Neural cell (in vitro differentiated cells): Measurements from ENCODE around the gene KCNK18.

ENCODE experiments used
- CTCF ChIP-seq: fragments of 450-650 bp; IDR thresholded peaks from 2 replicates; pipeline ENCODE4 v1.5.1; 2014; ENCODE audit warnings: antibody characterized with exemption, mild to moderate bottlenecking, moderate library complexity; ENCODE audit not compliant: poor library complexity, severe bottlenecking
- EP300 ChIP-seq: fragments of 450-650 bp; conservative IDR thresholded peaks from 2 replicates; pipeline ENCODE4 v1.6.1; 2014; ENCODE audit warnings: antibody characterized with exemption, mild to moderate bottlenecking, moderate library complexity; ENCODE audit not compliant: poor library complexity, severe bottlenecking
- EZH2 ChIP-seq: fragments of 200-600, 300-800 bp; shearing (Covaris generic), sonication (generic); IDR thresholded peaks from 2 replicates; pipeline ENCODE4 v1.6.1; 2014; ENCODE audit warnings: antibody characterized with exemption, low read length, borderline replicate concordance, mild to moderate bottlenecking; ENCODE audit not compliant: insufficient read depth, poor library complexity, severe bottlenecking
- POLR2AphosphoS5 ChIP-seq: IDR thresholded peaks from 2 replicates; pipeline ENCODE4 v1.6.1; 2012
- RAD21 ChIP-seq: fragments of 450-650 bp; conservative IDR thresholded peaks from 2 replicates; pipeline ENCODE4 v1.6.1; 2014; ENCODE audit warnings: antibody characterized with exemption, mild to moderate bottlenecking, moderate library complexity
- REST ChIP-seq: IDR thresholded peaks from 2 replicates; pipeline ENCODE4 v1.6.1; 2012; ENCODE audit warnings: borderline replicate concordance
- TAF1 ChIP-seq: IDR thresholded peaks from 2 replicates; pipeline ENCODE4 v1.6.1; 2012; ENCODE audit warnings: low read depth

DNA sequence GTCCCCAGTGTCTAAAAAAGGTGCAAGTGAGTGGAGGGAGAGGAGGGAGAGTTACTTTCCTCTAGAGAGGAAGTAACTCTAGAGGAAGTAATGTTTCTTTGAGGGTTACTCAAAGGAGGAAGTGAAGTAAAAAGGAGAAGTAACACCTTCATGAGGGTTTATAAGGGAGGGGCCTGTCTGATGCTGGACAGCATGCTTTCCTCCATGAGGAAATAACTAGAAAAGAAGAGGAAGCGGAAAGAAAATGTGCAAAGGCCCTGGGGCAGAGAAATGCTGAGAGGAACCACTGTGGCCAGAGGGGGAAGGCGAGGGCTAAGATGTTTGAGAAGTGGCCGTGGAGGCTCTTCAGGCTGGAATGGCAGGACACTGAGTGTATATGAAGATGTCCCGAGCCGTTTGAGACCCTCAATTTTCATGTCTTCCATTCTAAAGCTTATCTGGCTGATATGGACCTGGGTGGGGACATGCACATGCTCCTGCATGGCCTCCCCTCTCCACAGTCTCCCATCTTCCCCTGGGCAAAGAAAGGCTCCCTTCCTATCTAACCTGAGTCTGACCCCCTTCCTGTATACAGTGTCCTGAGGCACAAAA, 40.2 kb downstream of the KCNK18 start:
- no peak for TF ChIP-seq CTCF
- TF ChIP-seq RAD21, result no peak
- TF ChIP-seq EP300, result no peak
- no peak for TF ChIP-seq POLR2AphosphoS5
- TF ChIP-seq REST, result no peak
- no peak for TF ChIP-seq TAF1
- TF ChIP-seq EZH2, result no peak
